NCI-H2196 treated with DMSO at 0.1 percent for 48 hours (cell line): ENCODE results near the gene SPP2.

Experiments
- DNase-seq: peaks from one replicate; lab custom pipeline; 2025; ENCODE audit not compliant: unreplicated experiment; lab: John Stamatoyannopoulos, UW

SPP2 gene

GRCh38 chr2:234050455-234051135 is at the start of gene SPP2:
Gene SPP2 (plus strand): TSS chr2:234050702. CDS start chr2:234050787, 85 bp downstream.
- DNase-seq = no peak

GRCh38 chr2:234001380-234002160 is 48.9 kb upstream of the SPP2 start:
- DNase-seq = no peak

- no peak for DNase-seq
Observed at GRCh38 chr2:234002281-234002680, 48.2 kb upstream of the SPP2 start.

- no peak for DNase-seq
Observed at GRCh38 chr2:234003972-234004617, 46.4 kb upstream of the SPP2 start.

- no peak for DNase-seq
Observed at GRCh38 chr2:234005126-234005525, 45.4 kb upstream of the SPP2 start.

- no peak for DNase-seq
Observed at GRCh38 chr2:234006501-234006900, 44.0 kb upstream of the SPP2 start.

GRCh38 chr2:234014427-234014826 is 36.1 kb upstream of the SPP2 start:
- no peak for DNase-seq

- DNase-seq = no peak
Observed at GRCh38 chr2:234015861-234016260, 34.6 kb upstream of the SPP2 start.

GRCh38 chr2:234019896-234020295 is 30.6 kb upstream of the SPP2 start:
- DNase-seq = no peak

GRCh38 chr2:234020332-234020731 is 30.2 kb upstream of the SPP2 start:
- DNase-seq = no peak

- no peak for DNase-seq
Observed at GRCh38 chr2:234022424-234022823, 28.1 kb upstream of the SPP2 start.

GRCh38 chr2:234024304-234024703 is 26.2 kb upstream of the SPP2 start:
- no peak for DNase-seq

GRCh38 chr2:234025466-234025865 is 25.0 kb upstream of the SPP2 start:
- DNase-seq = no peak

GRCh38 chr2:234025891-234026401 is 24.6 kb upstream of the SPP2 start:
- no peak for DNase-seq

- DNase-seq = no peak
Observed at GRCh38 chr2:234026693-234027254, 23.7 kb upstream of the SPP2 start.

GRCh38 chr2:234027641-234028040 is 22.9 kb upstream of the SPP2 start:
- no peak for DNase-seq

- DNase-seq = no peak
Observed at GRCh38 chr2:234029150-234029733, 21.3 kb upstream of the SPP2 start.

- DNase-seq = no peak
Observed at GRCh38 chr2:234031207-234031606, 19.3 kb upstream of the SPP2 start.

- DNase-seq = no peak
Observed at GRCh38 chr2:234032279-234032856, 18.1 kb upstream of the SPP2 start.

GRCh38 chr2:234033174-234033573 is 17.3 kb upstream of the SPP2 start:
- no peak for DNase-seq

- no peak for DNase-seq
Observed at GRCh38 chr2:234033885-234034284, 16.6 kb upstream of the SPP2 start.
